Activated CD4-positive, CD25-positive, alpha-beta regulatory T cell treated with anti-CD3 and anti-CD28 coated beads, Interleukin-2, amount 50 U/mL, for 16 hours (primary cell): ENCODE data around the gene HNRNPC.

ENCODE experiments used
- DNase-seq: peaks from one replicate; pipeline ENCODE4 v3.0.0-alpha.2; 2020; ENCODE audit warnings: low read depth, low spot score

Gene HNRNPC

DNA sequence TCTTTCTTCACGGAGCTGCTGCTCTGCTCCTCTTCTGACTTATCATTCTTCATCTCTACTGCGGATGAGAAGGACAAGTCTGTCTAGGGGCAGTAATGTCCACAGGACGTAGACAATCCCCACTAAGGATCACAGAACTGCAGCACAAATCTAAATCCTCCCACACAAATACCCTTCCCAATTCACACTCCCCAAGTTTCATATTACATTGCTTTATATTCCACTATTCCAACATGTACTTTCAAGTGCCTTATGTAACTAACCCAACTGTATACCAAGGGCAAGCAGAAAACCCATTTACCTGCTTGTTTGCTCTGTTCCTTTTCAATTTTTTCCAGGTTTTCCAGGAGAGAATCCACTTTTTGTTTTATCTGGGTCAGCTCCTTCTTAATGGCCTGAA lies 57.7 kb downstream of the HNRNPC start:
- no peak for DNase-seq

DNA sequence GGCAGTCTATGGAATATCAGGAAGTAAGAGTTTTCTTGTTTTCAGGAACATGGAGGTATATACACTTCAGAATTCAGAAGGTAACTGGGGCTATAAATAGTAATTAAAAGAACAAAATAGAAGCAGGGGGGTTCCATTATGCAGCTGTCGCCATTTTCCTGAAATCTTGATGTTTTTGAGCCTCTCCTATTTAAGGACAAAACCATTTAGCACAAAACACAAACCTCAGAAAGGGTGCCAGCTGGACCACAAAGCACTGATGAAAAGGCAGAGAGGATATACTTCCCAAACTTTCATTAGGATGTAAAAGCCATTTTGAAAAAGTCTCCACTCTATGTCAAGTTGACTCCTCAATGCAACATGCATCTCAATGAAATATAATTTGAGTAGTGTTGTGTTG lies 59.2 kb downstream of the HNRNPC start:
- no peak for DNase-seq

DNA sequence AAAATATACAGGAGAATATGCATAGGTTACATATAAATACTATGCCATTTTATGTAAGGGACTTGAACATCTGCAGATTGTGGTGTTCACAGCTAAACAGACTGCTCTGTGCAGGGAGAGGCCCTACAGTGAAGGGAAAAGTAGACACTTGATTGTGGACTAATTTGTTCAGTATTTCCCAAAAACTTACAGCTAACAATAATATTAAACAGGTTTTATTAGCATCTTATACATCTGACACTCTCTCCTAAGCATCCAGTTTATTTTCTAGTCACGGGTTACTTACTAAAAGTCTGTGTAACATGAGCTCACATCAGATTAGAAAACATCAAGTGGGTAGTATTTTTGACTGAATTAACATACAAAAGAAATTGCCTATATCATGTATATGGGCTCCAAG lies 60.1 kb downstream of the HNRNPC start:
- no peak for DNase-seq

DNA sequence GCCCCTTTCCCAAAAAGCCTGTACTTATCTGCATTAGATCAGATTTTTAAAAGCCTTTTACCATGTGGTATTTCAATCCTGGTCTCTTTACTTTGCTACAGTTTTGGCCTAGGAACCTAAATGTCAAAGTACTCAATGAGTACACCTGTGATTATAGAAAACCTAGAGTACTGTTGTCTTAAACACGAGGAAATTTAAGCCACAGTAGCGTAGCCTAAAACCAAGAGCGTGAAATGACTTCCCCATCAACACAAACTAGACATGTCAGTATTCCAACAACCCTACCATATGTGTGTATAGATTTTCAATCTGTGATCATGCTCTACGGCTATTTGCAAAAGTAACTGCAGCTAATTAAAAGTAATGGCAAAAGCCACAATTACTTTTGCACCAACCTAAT lies 60.7 kb downstream of the HNRNPC start:
- no peak for DNase-seq

DNA sequence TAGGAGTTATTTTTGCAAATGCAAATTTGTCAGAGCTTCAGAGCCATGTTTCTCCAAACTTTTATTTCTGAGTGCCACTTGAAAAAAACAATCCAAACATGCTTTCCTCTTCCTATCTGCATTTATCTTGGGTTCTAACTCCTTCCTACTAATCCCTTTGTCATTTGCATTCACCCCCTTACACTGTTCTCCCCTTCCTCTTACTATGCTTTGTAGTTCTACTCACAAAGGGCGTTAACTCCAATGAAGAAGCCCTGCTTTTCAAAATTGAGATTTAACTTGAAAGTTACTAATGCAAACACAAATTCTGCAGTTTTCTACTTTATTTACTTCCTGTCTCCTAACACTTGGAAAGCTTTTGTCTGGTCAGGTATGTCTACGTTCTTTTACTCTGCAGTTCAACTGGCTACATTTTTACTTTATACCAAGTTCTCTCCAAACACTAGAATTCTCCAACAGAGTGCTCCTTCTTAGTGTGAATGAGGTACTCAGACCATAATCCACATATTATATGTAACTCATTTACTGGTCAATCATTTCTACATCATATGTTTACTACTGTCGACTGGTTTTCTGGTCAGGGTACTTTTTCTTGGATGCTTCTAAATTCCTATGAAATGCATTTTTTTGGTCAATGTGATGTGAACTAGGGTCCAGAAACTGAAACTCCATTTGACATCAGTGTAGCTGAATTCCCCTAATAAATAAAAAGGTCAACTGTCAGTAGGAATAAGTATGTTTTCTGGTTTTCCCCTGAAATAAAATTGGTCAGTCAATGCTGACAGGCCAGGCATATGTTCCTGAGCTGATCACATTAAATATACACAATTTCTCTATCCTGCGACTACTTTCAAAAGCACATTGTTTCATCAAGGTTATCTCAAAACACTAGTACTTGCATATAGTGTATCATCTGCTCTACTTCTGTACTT lies 62.2 kb downstream of the HNRNPC start:
- DNase-seq, result no peak

DNA sequence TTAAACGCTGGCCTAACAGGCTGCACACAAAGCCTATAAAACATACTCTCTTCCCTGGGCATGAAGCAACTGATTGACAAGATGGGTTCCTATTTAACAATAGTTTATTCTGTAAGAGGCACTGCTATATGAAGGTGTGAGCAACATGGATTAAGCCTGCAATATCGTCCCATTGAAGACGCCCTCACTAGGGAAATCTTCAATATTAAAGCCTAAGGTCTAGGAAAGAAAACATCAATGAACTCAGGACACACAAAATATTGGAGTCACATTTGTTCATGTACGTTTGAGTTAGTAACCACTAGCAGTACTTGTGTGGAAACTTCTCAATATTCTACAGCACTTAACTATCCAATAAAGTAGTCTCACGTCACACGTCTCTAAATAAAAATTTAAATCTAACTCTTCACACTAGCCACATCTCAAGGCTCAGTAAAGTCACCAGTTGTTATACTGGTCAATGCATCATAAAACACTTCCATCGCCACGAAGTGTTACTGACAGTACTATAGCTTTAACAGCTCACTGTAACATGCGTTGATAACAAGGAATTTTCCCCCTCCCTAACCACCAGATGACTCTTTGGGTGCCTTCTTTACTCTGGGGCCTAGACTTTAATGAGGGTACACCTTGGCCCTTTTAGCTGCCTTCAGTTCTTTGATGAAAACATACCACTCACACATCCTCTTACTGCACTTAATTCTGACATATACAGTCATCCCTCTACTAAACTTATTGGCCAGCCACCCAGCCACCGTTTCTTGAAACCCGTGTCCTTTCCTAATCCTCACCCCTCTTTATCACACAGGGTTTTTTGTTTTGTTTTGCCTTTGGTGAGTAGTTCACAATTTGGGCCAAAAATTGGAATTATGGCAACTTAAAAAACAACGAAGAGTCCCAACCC lies 63.3 kb downstream of the HNRNPC start:
- DNase-seq, result no peak

DNA sequence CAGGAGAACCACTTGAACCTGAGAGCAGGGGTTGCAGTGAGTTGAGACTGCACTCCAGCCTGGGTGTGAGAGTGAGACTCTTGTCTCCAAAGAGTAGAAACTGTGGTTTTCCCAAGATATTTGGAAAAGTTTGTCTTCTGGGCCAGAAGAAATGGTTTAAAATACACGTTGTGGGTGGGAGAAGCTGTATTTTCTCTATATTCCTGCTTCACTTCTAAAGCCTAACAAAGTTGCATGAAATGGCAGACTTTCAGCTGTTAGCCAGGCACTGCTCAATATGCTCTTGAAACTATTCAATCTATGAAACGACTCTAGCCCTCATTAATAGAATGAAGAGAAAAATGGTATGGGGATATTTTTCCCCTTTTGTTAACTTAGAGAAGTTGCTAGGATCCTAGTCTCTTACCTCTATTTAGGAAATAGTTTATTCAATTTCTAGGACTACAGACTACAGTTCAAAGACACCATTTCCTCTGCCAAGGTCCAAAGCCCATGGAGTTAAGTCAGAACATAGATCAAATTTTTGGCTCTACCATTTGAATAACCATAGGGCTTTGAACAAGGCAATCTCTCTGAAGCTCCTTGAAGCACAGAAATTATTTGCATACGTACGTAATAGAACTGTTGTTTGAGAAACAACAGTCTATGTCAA lies 64.1 kb downstream of the HNRNPC start:
- DNase-seq, result no peak

DNA sequence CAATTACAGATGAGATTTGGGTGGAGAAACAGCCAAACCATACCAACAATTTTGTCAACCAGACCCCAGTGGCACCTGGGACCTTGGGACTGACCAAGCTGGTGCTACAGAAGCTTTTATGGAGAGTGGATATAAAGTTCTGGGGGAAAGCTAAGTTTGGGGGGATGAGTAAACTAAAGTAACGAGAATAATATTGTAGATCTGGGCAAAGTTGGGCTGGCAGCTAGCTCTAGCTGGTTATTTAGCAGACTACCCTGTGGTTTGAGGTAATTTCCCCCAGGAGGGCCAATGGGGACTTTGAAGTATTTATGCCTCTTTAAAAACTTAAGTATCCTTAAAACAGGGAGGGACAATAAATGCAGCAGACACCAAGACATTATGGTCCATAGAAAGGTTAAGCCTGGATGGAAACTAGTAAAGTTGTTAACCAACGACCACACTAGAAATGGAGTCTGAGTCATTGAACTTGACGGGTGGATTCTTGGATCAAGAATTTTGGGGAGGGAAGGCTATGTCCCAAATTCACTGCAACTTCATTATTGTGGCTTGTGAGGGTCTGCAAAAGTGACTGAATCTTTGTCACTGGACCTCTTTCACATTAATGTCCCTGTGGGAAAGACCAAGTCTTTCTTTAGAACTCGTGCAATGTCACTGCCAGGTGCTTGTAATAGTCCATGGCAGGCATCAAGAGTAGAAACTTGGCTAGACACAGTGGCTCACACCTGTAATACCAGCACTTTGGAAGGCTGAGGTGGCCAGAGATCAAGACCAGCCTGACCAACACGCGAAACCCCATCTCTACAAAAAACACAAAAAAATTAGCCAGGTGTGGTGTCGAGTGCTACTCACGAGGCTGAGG lies 64.8 kb downstream of the HNRNPC start:
- DNase-seq, result no peak

DNA sequence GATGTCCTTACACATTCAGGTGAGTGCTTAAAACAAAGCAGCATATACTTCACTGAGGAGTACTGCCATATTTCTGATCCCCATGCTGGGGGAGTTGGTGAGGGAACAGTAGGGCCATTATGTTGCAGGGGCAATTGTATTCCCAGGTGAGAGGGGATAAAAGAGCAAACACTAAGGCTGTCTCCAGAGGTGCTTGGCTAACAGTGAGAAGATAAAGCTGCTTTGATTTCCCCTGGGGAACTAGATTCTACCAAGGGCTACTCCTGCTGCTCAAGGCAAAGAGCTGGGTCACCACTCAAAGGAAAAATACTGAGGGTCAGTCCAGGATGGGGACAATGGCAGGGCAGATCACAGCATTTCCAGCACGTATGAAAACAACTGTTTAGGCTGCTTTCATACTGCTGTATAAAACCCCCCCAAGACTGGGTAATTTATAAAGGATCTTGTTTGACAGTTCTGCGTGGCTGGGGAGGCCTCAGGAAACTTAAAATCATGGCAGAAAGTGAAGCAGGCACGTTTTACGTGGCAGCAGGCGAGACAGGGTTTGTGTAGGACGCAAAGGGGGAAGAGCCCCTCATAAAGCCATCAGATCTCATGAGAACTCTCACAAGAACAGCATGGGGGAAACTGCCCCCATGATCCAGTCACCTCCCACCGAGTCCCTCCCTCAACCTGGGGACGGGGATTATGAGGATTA lies 65.6 kb downstream of the HNRNPC start:
- DNase-seq, result no peak

DNA sequence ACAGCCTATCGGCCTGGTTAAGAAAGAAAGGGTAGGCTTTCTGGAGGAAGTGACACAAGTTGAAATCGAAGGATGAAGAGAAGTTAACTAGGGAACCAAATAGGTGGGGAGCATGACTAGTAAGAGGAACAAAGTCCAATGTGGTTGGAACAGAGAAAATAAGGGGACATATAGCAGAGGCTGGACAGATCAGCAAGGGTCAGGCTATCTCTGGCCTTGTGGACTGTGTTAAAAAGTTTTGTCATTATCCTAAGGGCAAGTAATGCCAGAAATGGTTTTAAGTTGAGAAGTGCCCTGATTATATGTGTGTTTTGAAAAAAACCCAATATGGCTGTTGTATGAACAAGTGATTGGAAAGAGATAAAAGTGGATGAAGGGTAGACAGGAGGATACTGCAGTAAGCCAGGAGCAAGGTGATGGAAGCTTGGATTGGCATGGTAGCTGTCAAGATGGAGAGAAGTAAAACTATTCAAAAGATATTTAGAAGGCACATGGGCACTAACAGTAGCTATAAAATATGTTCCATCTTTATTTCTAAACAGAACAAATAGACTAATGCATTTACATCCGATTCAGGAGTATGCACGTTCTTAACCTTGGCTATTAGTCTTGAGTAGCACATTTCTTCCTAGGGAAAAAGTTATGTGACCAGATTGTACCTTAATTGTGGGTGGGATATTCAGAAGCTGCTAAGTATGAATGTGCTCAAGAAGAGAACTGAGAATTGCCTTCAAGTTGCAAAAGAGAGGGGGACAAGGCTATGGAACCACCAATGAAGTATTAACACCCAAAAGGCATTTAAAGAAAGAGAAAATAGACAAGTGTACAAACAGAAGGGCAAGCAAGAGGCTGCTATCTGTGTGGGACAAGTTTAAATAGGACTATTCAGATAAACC lies 66.5 kb downstream of the HNRNPC start:
- DNase-seq, result no peak

DNA sequence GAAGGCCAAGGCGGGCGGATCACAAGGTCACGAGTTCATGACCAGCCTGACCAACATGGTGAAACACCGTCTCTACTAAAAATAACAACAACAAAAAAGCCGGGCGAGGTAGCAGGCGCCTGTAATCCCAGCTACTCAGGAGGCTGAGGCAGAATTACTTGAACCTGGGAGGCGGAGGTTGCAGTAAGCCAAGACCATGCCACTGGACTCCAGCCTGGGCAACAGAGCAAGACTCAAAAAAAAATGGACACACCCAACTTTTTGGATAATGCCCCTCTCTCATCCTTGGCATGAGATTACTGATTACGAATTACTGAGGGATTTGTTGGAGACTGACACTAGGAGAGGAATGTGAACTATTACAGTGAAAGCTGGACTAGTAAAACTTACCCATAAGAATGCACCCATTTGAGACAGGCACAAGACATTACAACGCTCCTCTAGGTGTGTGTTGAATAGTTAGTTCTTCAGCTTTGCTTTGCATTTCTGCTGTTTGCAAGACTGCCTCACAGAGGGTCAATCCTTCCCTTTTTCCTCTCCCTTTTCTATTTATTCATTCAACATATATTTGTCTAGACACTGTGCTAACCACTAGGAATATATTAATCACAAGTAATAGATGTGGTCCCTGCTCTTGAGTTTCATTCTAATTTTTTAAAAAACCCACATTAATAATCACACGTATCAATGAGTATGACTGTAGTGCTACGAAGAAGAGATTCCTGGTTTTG lies 67.3 kb downstream of the HNRNPC start:
- no peak for DNase-seq

DNA sequence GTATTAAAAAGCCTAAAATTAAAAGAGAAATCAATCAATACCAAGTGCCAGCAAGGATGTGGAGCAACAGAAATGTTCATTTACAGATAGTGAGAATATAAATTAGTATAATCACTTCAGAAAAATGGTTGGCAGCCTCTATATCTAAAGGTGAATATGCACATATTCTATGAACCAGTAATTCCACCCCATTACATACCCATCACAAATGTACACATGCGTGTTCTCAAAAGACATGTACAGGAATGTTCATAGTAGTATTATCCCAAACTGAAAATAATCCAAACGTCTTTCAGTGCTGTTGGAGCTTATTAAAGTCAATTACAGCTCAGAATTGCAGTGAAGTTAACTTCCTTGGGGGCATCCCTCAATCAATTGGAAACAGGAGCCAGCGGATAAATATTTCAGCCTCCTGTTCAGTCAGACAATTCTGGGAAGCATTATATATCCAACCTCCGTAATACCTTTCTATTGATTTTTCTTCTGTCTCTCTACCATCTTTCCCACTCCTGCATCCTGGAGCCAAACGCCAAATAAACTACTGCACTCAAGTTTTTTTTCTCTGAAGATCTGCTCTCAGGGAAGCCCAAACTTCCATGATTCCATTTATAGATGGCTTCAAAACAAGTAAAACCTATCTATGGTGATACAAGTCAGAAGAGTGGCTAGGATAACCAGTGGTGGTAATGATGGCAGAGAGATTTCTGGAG lies 68.3 kb downstream of the HNRNPC start:
- DNase-seq, result no peak

DNA sequence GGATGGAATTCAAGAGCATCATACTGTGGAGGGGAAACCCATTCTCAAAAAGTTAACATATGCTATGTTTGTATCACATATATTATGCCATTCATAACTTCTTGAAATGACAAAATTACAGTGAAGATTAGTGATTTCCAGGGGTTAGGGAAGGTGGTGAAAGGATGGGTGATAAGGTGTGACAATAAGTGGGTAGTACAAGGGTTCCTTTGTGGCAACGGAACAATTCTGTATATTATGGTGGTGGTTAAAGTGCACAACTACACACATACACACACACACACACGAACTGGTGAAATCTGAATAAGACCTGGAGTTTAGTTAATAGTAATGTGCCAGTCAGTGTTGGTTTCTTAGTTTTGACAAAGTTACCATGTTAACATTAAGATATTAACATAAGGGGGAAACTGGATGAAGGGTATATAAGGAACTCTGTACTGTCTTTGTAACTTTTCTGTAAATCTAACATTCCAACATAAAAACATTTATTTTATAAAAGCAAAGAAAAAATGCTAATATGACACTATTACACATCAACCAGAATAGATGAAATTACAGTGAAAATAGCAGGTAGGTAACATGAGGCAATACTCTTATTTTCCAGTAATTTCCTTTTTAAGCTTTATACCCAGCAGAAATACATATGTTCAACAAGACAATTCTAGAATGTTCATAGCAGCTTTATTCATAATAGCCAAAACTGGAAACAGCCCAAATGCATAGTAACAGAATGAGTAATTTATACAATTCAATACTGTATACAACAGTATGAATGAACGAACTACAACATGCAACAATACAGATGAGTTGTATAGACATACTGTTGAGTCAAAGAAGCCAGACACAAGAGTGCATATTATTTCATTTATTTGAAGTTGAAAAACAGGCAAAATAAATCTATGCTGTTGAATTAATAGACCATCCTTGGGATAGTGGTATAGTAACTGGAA lies 69.4 kb downstream of the HNRNPC start:
- DNase-seq, result no peak

DNA sequence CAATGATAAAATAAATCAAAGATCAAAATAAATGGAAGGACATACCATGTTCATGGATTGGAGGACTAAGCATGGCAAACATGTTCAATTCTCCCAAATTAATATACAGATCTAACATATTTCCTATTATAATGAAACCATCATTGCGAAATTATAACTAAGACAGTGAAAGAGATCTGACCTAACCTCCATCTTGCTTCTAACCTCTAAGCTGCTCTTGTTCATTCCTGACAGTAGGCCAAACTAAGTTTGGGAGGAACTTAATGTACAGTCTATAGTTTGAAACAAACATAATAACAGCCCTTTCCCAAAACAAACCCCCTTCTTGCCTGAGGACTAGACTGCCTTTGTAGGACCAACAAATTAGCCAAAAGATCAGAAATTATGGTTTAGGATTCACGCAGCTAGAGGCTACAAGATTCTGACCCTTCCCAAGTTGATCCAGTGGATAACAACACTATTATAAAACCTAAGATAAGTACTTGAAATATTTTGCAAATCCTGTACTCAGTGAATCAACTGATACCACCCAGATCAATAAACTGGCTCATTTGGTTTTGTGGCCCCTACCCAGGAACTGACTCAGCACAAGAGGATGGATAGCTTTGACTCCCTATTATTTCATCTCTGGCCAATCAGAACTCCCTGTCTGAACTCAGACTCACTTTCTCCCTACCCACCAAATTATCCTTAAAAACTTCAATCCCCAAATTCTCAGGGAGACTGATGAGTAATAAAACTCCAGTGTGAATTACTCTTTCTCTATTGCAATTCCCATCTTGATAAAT lies 71.6 kb downstream of the HNRNPC start:
- no peak for DNase-seq

DNA sequence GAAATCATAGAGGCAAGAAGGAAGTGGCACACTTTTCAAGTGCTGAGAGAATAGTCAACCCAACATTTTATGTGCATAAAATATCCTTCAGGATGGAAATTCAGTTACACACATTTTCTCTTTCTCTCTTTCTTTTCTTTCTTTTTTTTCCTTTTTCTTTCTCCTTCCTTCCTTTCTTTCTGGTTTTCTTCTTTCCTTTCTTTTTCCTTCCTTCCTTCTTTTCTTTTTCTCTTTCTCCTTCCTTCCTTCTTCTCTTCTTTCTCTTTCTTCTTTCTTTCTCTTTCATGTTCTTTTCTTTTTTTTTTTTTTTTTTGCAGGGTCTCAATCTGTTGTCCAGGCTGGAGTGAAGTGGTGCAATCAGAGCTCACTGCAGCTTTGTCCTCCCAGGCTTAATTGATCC lies 74.6 kb downstream of the HNRNPC start:
- DNase-seq, result no peak

DNA sequence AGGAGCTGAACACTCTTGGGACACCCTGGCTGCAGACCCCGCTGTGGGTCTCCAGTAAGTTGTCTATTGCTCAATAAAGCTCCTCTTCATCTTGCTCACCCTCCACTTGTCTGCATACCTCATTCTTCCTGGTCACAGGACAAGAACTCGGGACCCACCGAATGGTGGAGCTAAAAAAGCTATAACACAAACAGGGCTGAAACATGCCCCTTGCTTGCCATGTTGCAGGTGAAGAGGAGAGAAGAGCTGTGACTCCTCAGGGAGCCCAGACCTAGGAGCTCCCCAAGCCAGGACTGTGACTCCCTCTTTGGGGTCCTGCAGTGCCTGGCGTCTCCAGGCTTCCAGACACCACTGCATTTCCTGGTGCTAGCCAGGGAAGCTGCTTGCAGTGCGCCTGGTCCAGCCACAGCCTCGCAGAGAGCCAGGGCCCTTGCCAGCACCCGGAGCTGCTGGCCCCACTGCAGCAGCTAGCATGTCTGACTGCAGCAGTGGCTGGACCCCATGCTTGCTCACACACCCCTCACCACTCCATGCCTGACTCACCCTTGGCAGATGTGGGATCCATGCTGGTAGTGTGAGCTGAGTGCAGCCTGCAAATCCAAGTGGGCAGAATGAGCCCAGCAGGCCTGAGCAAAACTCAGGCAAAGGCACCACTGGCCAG lies 76.2 kb downstream of the HNRNPC start:
- no peak for DNase-seq
